H9 (cell line): Measurements from ENCODE around the gene FREM1. TPM values are rescaled to one million over a fixed set of nuclear protein-coding genes. Genes with fewer than 3 reads are reported as not detected.

Experiments used
- DNase-seq: peaks from one replicate; pipeline ENCODE4 v3.0.0-alpha.2; 2017
- H2AFZ ChIP-seq: one replicate; pipeline ENCODE4 v1.6.1; 2013; ENCODE audit warnings: mild to moderate bottlenecking, low read length, control low read depth, moderate library complexity
- H2AK5ac ChIP-seq: 2 replicates; pipeline ENCODE4 v1.6.1; 2013; ENCODE audit warnings: low read length, control low read depth, mixed read lengths; ENCODE audit not compliant: insufficient read length
- H2BK120ac ChIP-seq: one replicate; pipeline ENCODE4 v1.6.1; 2013; ENCODE audit warnings: low read depth, mild to moderate bottlenecking, low read length, control low read depth, inconsistent platforms; ENCODE audit not compliant: poor library complexity, severe bottlenecking
- H2BK12ac ChIP-seq: 2 replicates; pipeline ENCODE4 v1.6.1; 2013; ENCODE audit warnings: low read length, control low read depth, mixed read lengths, low read depth; ENCODE audit not compliant: insufficient read length
- H2BK15ac ChIP-seq: 2 replicates; pipeline ENCODE4 v1.6.1; 2013; ENCODE audit warnings: low read depth, low read length, control low read depth
- H2BK20ac ChIP-seq: one replicate; pipeline ENCODE4 v1.6.1; 2013; ENCODE audit warnings: low read depth, mild to moderate bottlenecking, low read length, control low read depth, inconsistent platforms; ENCODE audit not compliant: poor library complexity, severe bottlenecking
- H2BK5ac ChIP-seq: 2 replicates; pipeline ENCODE4 v1.6.1; 2013; ENCODE audit warnings: low read length, control low read depth, mixed read lengths; ENCODE audit not compliant: insufficient read length
- H3K14ac ChIP-seq: 2 replicates; pipeline ENCODE4 v1.6.1; 2013; ENCODE audit warnings: low read length, control low read depth; ENCODE audit not compliant: insufficient read depth
- H3K18ac ChIP-seq: 2 replicates; pipeline ENCODE4 v1.6.1; 2013; ENCODE audit warnings: low read depth, mild to moderate bottlenecking, mixed read lengths, low read length, control low read depth; ENCODE audit not compliant: insufficient read length
- H3K23ac ChIP-seq: 2 replicates; pipeline ENCODE4 v1.6.1; 2013; ENCODE audit warnings: low read length, control low read depth, mixed read lengths, low read depth; ENCODE audit not compliant: insufficient read length
- H3K23me2 ChIP-seq: 2 replicates; pipeline ENCODE4 v1.6.1; 2013; ENCODE audit warnings: low read depth, mild to moderate bottlenecking, mixed read lengths, low read length, control low read depth; ENCODE audit not compliant: insufficient read length, poor library complexity, severe bottlenecking
- H3K27ac ChIP-seq: 2 replicates; pipeline ENCODE4 v1.5.1; 2013; ENCODE audit warnings: low read length, control low read depth, mixed read lengths, low read depth; ENCODE audit not compliant: insufficient read length
- H3K27me3 ChIP-seq: 2 replicates; pipeline ENCODE4 v1.6.1; 2013; ENCODE audit warnings: low read length, control low read depth, inconsistent platforms; ENCODE audit not compliant: insufficient read depth
- H3K4ac ChIP-seq: 2 replicates; pipeline ENCODE4 v1.6.1; 2013; ENCODE audit warnings: low read depth, mild to moderate bottlenecking, control low read depth, inconsistent platforms, low read length, moderate library complexity
- H3K4me1 ChIP-seq: 2 replicates; pipeline ENCODE4 v1.6.1; 2013; ENCODE audit warnings: low read length, control low read depth, inconsistent platforms; ENCODE audit not compliant: insufficient read depth
- H3K4me2 ChIP-seq: 2 replicates; pipeline ENCODE4 v1.6.1; 2013; ENCODE audit warnings: low read length, control low read depth, mixed read lengths; ENCODE audit not compliant: insufficient read length, insufficient read depth
- H3K56ac ChIP-seq: 2 replicates; pipeline ENCODE4 v1.6.1; 2013; ENCODE audit warnings: low read depth, mild to moderate bottlenecking, mixed read lengths, low read length, control low read depth; ENCODE audit not compliant: insufficient read length
- H3K79me1 ChIP-seq: 2 replicates; pipeline ENCODE4 v1.6.1; 2013; ENCODE audit warnings: low read depth, mild to moderate bottlenecking, moderate library complexity, low read length, control low read depth, inconsistent platforms; ENCODE audit not compliant: insufficient read depth, poor library complexity, severe bottlenecking
- H3K79me2 ChIP-seq: 2 replicates; pipeline ENCODE4 v1.6.1; 2013; ENCODE audit warnings: low read length, control low read depth, inconsistent platforms; ENCODE audit not compliant: insufficient read depth
- H3K9ac ChIP-seq: 2 replicates; pipeline ENCODE4 v1.6.1; 2013; ENCODE audit warnings: low read length, control low read depth, mixed read lengths; ENCODE audit not compliant: insufficient read length; ENCODE audit errors: extremely low read depth
- H3K9me3 ChIP-seq: one replicate; pipeline ENCODE4 v1.6.1; 2013; ENCODE audit warnings: low read depth, low read length, inconsistent platforms; ENCODE audit not compliant: control insufficient read depth
- H3T11ph ChIP-seq: one replicate; pipeline ENCODE4 v1.6.1; 2013; ENCODE audit warnings: mild to moderate bottlenecking, low read length, control low read depth, inconsistent platforms
- H4K20me1 ChIP-seq: one replicate; pipeline ENCODE4 v1.6.1; 2013; ENCODE audit not compliant: control insufficient read depth, insufficient read length, insufficient read depth
- H4K5ac ChIP-seq: 2 replicates; pipeline ENCODE4 v1.6.1; 2013; ENCODE audit warnings: low read depth, mild to moderate bottlenecking, mixed read lengths, low read length, control low read depth; ENCODE audit not compliant: insufficient read length
- H4K8ac ChIP-seq: replicated peaks from 2 replicates; pipeline ENCODE4 v1.6.1; 2013; ENCODE audit warnings: low read length, control low read depth, mixed read lengths, low read depth; ENCODE audit not compliant: insufficient read length
- H4K91ac ChIP-seq: 2 replicates; pipeline ENCODE4 v1.6.1; 2013; ENCODE audit warnings: low read depth, mild to moderate bottlenecking, moderate library complexity, mixed read lengths, low read length, control low read depth; ENCODE audit not compliant: insufficient read length
- H3K27ac Mint-ChIP-seq, 3 experiments: 2 replicates in 2 of 3; 3 replicates in 1 of 3; pipeline ENCODE4 v1.8.0; 2020 to 2021; ENCODE audit warnings: mixed read lengths in 3 of 3, mild to moderate bottlenecking in 1 of 3, moderate library complexity in 1 of 3
- H3K27me3 Mint-ChIP-seq: 2 replicates; pipeline ENCODE4 v1.8.0; 2021; ENCODE audit warnings: low read depth, mild to moderate bottlenecking, moderate library complexity, mixed read lengths
- H3K36me3 Mint-ChIP-seq, 3 experiments: 2 replicates in 2 of 3; 3 replicates in 1 of 3; pipeline ENCODE4 v1.8.0; 2020 to 2021; ENCODE audit warnings: low read depth in 3 of 3, mixed read lengths in 3 of 3; ENCODE audit not compliant: insufficient read depth in 1 of 3
- H3K4me1 Mint-ChIP-seq, 2 experiments: 2 replicates each; pipeline ENCODE4 v1.8.0; 2020; ENCODE audit warnings: mixed read lengths in 2 of 2
- H3K4me3 Mint-ChIP-seq, 2 experiments: 2 replicates in 1 of 2; 3 replicates in 1 of 2; pipeline ENCODE4 v1.8.0; 2020 to 2021; ENCODE audit warnings: mild to moderate bottlenecking in 2 of 2, mixed read lengths in 2 of 2, moderate library complexity in 1 of 2
- H3K9me3 Mint-ChIP-seq, 2 experiments: 2 replicates in 1 of 2; 3 replicates in 1 of 2; pipeline ENCODE4 v1.8.0; 2020; ENCODE audit warnings: mild to moderate bottlenecking in 2 of 2, mixed read lengths in 2 of 2, moderate library complexity in 1 of 2
- CTCF ChIP-seq: fragments of 200-600 bp; sonication (generic); conservative IDR thresholded peaks from 3 replicates; pipeline ENCODE4 v1.8.0; 2021; ENCODE audit warnings: antibody characterized with exemption, mild to moderate bottlenecking
- WGBS: extraction: QIAGEN DNeasy Blood & Tissue Kit; methylation state at CpG from one replicate; pipeline ENCODE4 v1.1.7; 2013; ENCODE audit warnings: missing lambda C conversion rate, low lambda C conversion rate, mixed read lengths; ENCODE audit not compliant: insufficient read length; ENCODE audit errors: extremely low coverage; 5-methylcytosine and 5-hydroxymethylcytosine counted together
- total RNA-seq: library from RNA; stranded (reverse); gene quantifications from 2 replicates; pipeline ENCODE4 v1.2.1, GENCODE V29; 2021

FREM1 gene
- total RNA-seq, 1 experiment from 2014 or later = 0.44 TPM

- no peak overlapping the region for H3T11ph ChIP-seq
- H3K23ac ChIP-seq = no peak overlapping the region
- no peaks in the 10 kb centered on the region for H3K79me2 ChIP-seq
- no peak for DNase-seq
- WGBS = no CpG with 5 or more reads among the region's 2 CpGs
- H4K20me1 ChIP-seq = no peaks in the 10 kb centered on the region
- H3K27ac Mint-ChIP-seq = no peak overlapping the region
- H2AFZ ChIP-seq = no peak overlapping the region
- H3K27ac ChIP-seq = no peak overlapping the region
- no peak overlapping the region for H3K18ac ChIP-seq
- H2BK20ac ChIP-seq = no peak overlapping the region
- no peaks in the 10 kb centered on the region for H3K4me1 Mint-ChIP-seq
- H3K9ac ChIP-seq = no peak overlapping the region
- no peaks in the 10 kb centered on the region for H3K36me3 Mint-ChIP-seq
- H3K4ac ChIP-seq = no peak overlapping the region
- no peak overlapping the region for H2BK12ac ChIP-seq
- H3K4me2 ChIP-seq = no peak overlapping the region
- H3K4me3 Mint-ChIP-seq = no peak overlapping the region
- TF ChIP-seq CTCF = no peak
- no peak overlapping the region for H2BK120ac ChIP-seq
- H3K27me3 ChIP-seq = peaks cover under 1% of the 10 kb centered on the region
- H3K56ac ChIP-seq = no peak overlapping the region
- H3K14ac ChIP-seq = no peak overlapping the region
- H3K9me3 ChIP-seq = no peaks in the 10 kb centered on the region
- H4K8ac ChIP-seq = no peak overlapping the region
- no peak overlapping the region for H2BK15ac ChIP-seq
- H4K5ac ChIP-seq = no peak overlapping the region
- no peaks in the 10 kb centered on the region for H3K9me3 Mint-ChIP-seq
- H2AK5ac ChIP-seq = no peak overlapping the region
- H3K27me3 Mint-ChIP-seq = peaks cover 38% of the 10 kb centered on the region
- H2BK5ac ChIP-seq = no peak overlapping the region
- no peaks in the 10 kb centered on the region for H3K23me2 ChIP-seq
- no peak overlapping the region for H4K91ac ChIP-seq
- no peaks in the 10 kb centered on the region for H3K79me1 ChIP-seq
- H3K4me1 ChIP-seq = no peaks in the 10 kb centered on the region
These were observed 179.7 kb downstream of the FREM1 start for GRCh38 chr9:14730461-14730898.
